ENCODE measurements around the gene TSPAN5.

Gene TSPAN5

GRCh38 chr4:98585596-98585995, 72.8 kb downstream of the TSPAN5 start:
- DNase-seq (ENCODE audit: low spot score) = no peak

GRCh38 chr4:98584265-98584664, 74.1 kb downstream of the TSPAN5 start:
- DNase-seq (ENCODE audit: low spot score) = no peak

GRCh38 chr4:98583265-98583664, 75.1 kb downstream of the TSPAN5 start:
- DNase-seq (ENCODE audit: low spot score) = no peak

- no peak for DNase-seq (ENCODE audit: low spot score)
Measured at GRCh38 chr4:98581126-98581525, 77.3 kb downstream of the TSPAN5 start.

- no peak for DNase-seq (ENCODE audit: low spot score)
Measured at GRCh38 chr4:98577956-98578355, 80.5 kb downstream of the TSPAN5 start.

- DNase-seq (ENCODE audit: low spot score) = no peak
Measured at GRCh38 chr4:98574816-98575215, 83.6 kb downstream of the TSPAN5 start.

GRCh38 chr4:98573791-98574190, 84.6 kb downstream of the TSPAN5 start:
- no peak for DNase-seq (ENCODE audit: low spot score)

GRCh38 chr4:98572697-98573096, 85.7 kb downstream of the TSPAN5 start:
- no peak for DNase-seq (ENCODE audit: low spot score)

- no peak for DNase-seq (ENCODE audit: low spot score)
Measured at GRCh38 chr4:98571161-98571786, 87.1 kb downstream of the TSPAN5 start.

GRCh38 chr4:98570151-98570797, 88.1 kb downstream of the TSPAN5 start:
- no peak for DNase-seq (ENCODE audit: low spot score)

- no peak for DNase-seq (ENCODE audit: low spot score)
Measured at GRCh38 chr4:98568941-98569663, 89.3 kb downstream of the TSPAN5 start.

GRCh38 chr4:98567611-98568010, 90.8 kb downstream of the TSPAN5 start:
- DNase-seq (ENCODE audit: low spot score) = no peak

GRCh38 chr4:98566361-98567008, 91.9 kb downstream of the TSPAN5 start:
- no peak for DNase-seq (ENCODE audit: low spot score)

- DNase-seq (ENCODE audit: low spot score) = no peak
Measured at GRCh38 chr4:98565681-98566301, 92.6 kb downstream of the TSPAN5 start.

- DNase-seq (ENCODE audit: low spot score) = no peak
Measured at GRCh38 chr4:98564852-98565251, 93.6 kb downstream of the TSPAN5 start.

GRCh38 chr4:98560321-98560720, 98.1 kb downstream of the TSPAN5 start:
- DNase-seq (ENCODE audit: low spot score) = no peak

- no peak for DNase-seq (ENCODE audit: low spot score)
Measured at GRCh38 chr4:98558471-98559169, 99.8 kb downstream of the TSPAN5 start.

GRCh38 chr4:98557194-98557892, 101.1 kb downstream of the TSPAN5 start:
- DNase-seq (ENCODE audit: low spot score) = no peak

- DNase-seq (ENCODE audit: low spot score) = no peak
Measured at GRCh38 chr4:98556451-98556850, 102.0 kb downstream of the TSPAN5 start.

- DNase-seq (ENCODE audit: low spot score) = no peak
Measured at GRCh38 chr4:98555798-98556445, 102.5 kb downstream of the TSPAN5 start.

Data from CD4-positive, alpha-beta T cell treated with Interleukin-6 at 100 ng/mL for 8 hours (primary cell).